ENCODE measurements around the gene TRAK1. TPM values are rescaled to one million over a fixed set of nuclear protein-coding genes. Genes with fewer than 3 reads are reported as not detected.

The TRAK1 gene
- total and polyA plus RNA-seq, 10 donors: 15.4 to 60.0 (median 47.8) TPM

GRCh38 chr3:42224658-42225421, 133.7 kb downstream of the TRAK1 start:
- 84 to 92% (median 88%) methylated on average over 12 of the region's 12 CpGs for WGBS, 5 donors
- H3K36me3 ChIP-seq: peaks cover 3 to 68% (median 52%) of the 10 kb centered on the region in 6 donors
- intact Hi-C loops (cut with DNase I; ENCODE audit: low total_unique reads): no loop called here
- peaks cover 0 to 5% (median 0%) of the 10 kb centered on the region in 8 donors for H3K9me3 ChIP-seq
- no peak overlapping the region for H3K27ac ChIP-seq
- no peak overlapping the region for H3K4me3 ChIP-seq
- no peak for TF ChIP-seq POLR2AphosphoS5 (IDR thresholded peaks at IDR 0.05)
- no peak for TF ChIP-seq CTCF (IDR thresholded peaks at IDR 0.05 in 8 of 11, conservative IDR thresholded peaks at IDR 0.05 in 3 of 11)
- TF ChIP-seq POLR2A (IDR thresholded peaks at IDR 0.05): no peak
- H3K27me3 ChIP-seq (replicated peaks in 1 of 7): no peaks in the 10 kb centered on the region
- DNase-seq: no peak
- H3K4me1 ChIP-seq: no peaks in the 10 kb centered on the region

- Histone ChIP-seq H3K4me1 (no peaks in the 10 kb centered on the region), H3K27me3 (replicated peaks in 1 of 7) (peaks cover 0 to 6% (median 0%) of the 10 kb centered on the region in 7 donors), H3K4me3 (no peak overlapping the region), H3K27ac (no peak overlapping the region), H3K36me3 (peaks cover 0 to 59% (median 45%) of the 10 kb centered on the region in 6 donors), H3K9me3 (peaks cover 0 to 5% (median 0%) of the 10 kb centered on the region in 8 donors)
- 69 to 95% (median 91%) methylated on average over 5 of the region's 5 CpGs for WGBS, 5 donors
- intact Hi-C loops (cut with DNase I; ENCODE audit: low total_unique reads): no loop called here
- TF ChIP-seq CTCF (IDR thresholded peaks at IDR 0.05 in 8 of 11, conservative IDR thresholded peaks at IDR 0.05 in 3 of 11): no peak
- TF ChIP-seq POLR2AphosphoS5 (IDR thresholded peaks at IDR 0.05): no peak
- no peak for TF ChIP-seq POLR2A (IDR thresholded peaks at IDR 0.05)
- no peak for DNase-seq
These were observed 134.6 kb downstream of the TRAK1 start for GRCh38 chr3:42225486-42226363.

GRCh38 chr3:42226470-42227425, 135.6 kb downstream of the TRAK1 start:
- 77 to 87% (median 83%) methylated on average over 11 of the region's 11 CpGs for WGBS, 5 donors
- H3K27ac ChIP-seq: no peak overlapping the region
- no peak for DNase-seq
- H3K36me3 ChIP-seq: peaks cover 0 to 49% (median 37%) of the 10 kb centered on the region in 6 donors
- H3K9me3 ChIP-seq: peaks cover 0 to 5% (median 0%) of the 10 kb centered on the region in 8 donors
- H3K4me3 ChIP-seq: no peak overlapping the region
- no peaks in the 10 kb centered on the region for H3K4me1 ChIP-seq
- no peak for TF ChIP-seq POLR2AphosphoS5 (IDR thresholded peaks at IDR 0.05)
- TF ChIP-seq CTCF (IDR thresholded peaks at IDR 0.05 in 8 of 11, conservative IDR thresholded peaks at IDR 0.05 in 3 of 11): no peak
- TF ChIP-seq POLR2A (IDR thresholded peaks at IDR 0.05): no peak
- intact Hi-C loops (cut with DNase I; ENCODE audit: low total_unique reads): no loop called here
- H3K27me3 ChIP-seq (replicated peaks in 1 of 7): peaks cover 0 to 6% (median 0%) of the 10 kb centered on the region in 7 donors
